PC-3 (cell line): ENCODE measurements around the gene EEF1AKMT4.

Experiments
- CTCF ChIP-seq: fragments of 300-600 bp; sonication (generic); conservative IDR thresholded peaks from 2 replicates; pipeline ENCODE4 v1.5.1; 2017; ENCODE audit warnings: antibody characterized with exemption, low read depth, mild to moderate bottlenecking, low read length
- EZH2 ChIP-seq: fragments of 300-600 bp; sonication (generic); IDR thresholded peaks from one replicate; pipeline ENCODE4 v1.6.1; 2017; ENCODE audit warnings: antibody characterized with exemption, mild to moderate bottlenecking, low read length; ENCODE audit not compliant: unreplicated experiment
- EZH2phosphoT487 ChIP-seq: fragments of 300-600 bp; sonication (generic); IDR thresholded peaks from 2 replicates; pipeline ENCODE4 v1.6.1; 2018; ENCODE audit warnings: mild to moderate bottlenecking, antibody characterized with exemption, low read length, borderline replicate concordance

- peak; percentile 40 for TF ChIP-seq CTCF
- TF ChIP-seq EZH2 = no peak
- TF ChIP-seq EZH2phosphoT487 = no peak
Measured at GRCh38 chr3:184241447-184242296, 7.8 kb upstream of the EEF1AKMT4 start.
